Measurements from ENCODE around the gene DYNC2LI1.

DNA sequence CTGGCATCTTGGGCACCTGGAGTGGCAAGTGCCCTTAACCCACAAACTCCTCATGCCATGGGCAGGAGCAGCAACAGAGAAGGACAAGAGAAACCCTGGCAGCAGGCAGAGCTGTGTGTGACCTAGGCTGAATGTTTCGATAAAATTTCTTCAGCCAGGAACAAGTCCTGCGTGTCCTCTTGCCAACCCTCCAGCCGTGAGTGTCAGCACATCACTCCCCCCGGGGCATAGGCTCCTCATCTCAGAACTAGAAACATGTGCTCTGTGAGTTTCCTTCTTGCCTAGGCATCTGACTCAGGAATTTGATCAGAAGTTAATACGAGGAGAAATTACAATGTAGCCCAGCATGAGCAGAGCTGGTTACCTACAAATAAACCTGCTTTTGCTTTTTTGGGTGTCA lies 67.1 kb downstream of the DYNC2LI1 start:
- TF ChIP-seq EZH2 (IDR thresholded peaks at IDR 0.05; ENCODE audit: insufficient read depth, low read length) = no peak
- TF ChIP-seq, protein P1, sequence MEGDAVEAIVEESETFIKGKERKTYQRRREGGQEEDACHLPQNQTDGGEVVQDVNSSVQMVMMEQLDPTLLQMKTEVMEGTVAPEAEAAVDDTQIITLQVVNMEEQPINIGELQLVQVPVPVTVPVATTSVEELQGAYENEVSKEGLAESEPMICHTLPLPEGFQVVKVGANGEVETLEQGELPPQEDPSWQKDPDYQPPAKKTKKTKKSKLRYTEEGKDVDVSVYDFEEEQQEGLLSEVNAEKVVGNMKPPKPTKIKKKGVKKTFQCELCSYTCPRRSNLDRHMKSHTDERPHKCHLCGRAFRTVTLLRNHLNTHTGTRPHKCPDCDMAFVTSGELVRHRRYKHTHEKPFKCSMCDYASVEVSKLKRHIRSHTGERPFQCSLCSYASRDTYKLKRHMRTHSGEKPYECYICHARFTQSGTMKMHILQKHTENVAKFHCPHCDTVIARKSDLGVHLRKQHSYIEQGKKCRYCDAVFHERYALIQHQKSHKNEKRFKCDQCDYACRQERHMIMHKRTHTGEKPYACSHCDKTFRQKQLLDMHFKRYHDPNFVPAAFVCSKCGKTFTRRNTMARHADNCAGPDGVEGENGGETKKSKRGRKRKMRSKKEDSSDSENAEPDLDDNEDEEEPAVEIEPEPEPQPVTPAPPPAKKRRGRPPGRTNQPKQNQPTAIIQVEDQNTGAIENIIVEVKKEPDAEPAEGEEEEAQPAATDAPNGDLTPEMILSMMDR (IDR thresholded peaks at IDR 0.05; ENCODE audit: insufficient read depth, low read depth, low read length) = no peak
